HG02943 (cell line): ENCODE results near the gene WRNIP1.

Source experiments
- ATAC-seq: cut with Tn5 transposase; IDR thresholded peaks from one replicate; pipeline ENCODE4 v1.9.1; 2021; ENCODE audit warnings: mild to moderate bottlenecking, low read depth, moderate library complexity; ENCODE audit not compliant: unreplicated experiment

Gene WRNIP1

GRCh38 chr6:2802521-2803060 is 37.4 kb downstream of the WRNIP1 start:
- ATAC-seq: no peak

GRCh38 chr6:2803731-2804429 is 38.7 kb downstream of the WRNIP1 start:
- no peak for ATAC-seq

- no peak for ATAC-seq
Measured at GRCh38 chr6:2804516-2804915, 39.3 kb downstream of the WRNIP1 start.

- ATAC-seq: no peak
Measured at GRCh38 chr6:2805031-2805430, 39.8 kb downstream of the WRNIP1 start.

- no peak for ATAC-seq
Measured at GRCh38 chr6:2806644-2807043, 41.5 kb downstream of the WRNIP1 start.

- ATAC-seq: no peak
Measured at GRCh38 chr6:2807342-2808090, 42.3 kb downstream of the WRNIP1 start.

GRCh38 chr6:2809015-2809414 is 43.8 kb downstream of the WRNIP1 start:
- no peak for ATAC-seq

GRCh38 chr6:2810092-2810671 is 45.0 kb downstream of the WRNIP1 start:
- ATAC-seq: no peak

GRCh38 chr6:2812695-2813094 is 47.5 kb downstream of the WRNIP1 start:
- ATAC-seq: no peak

- ATAC-seq: no peak
Measured at GRCh38 chr6:2816158-2816557, 51.0 kb downstream of the WRNIP1 start.

GRCh38 chr6:2817903-2818443 is 52.8 kb downstream of the WRNIP1 start:
- ATAC-seq: no peak

GRCh38 chr6:2818593-2818992 is 53.4 kb downstream of the WRNIP1 start:
- ATAC-seq: no peak

- no peak for ATAC-seq
Measured at GRCh38 chr6:2819115-2819514, 53.9 kb downstream of the WRNIP1 start.

- ATAC-seq: no peak
Measured at GRCh38 chr6:2819978-2820377, 54.8 kb downstream of the WRNIP1 start.

- ATAC-seq: no peak
Measured at GRCh38 chr6:2820415-2820814, 55.2 kb downstream of the WRNIP1 start.

- ATAC-seq: no peak
Measured at GRCh38 chr6:2821554-2821953, 56.4 kb downstream of the WRNIP1 start.

- ATAC-seq: no peak
Measured at GRCh38 chr6:2823104-2823850, 58.1 kb downstream of the WRNIP1 start.

GRCh38 chr6:2826131-2826530 is 60.9 kb downstream of the WRNIP1 start:
- ATAC-seq: no peak

- ATAC-seq: no peak
Measured at GRCh38 chr6:2827142-2827541, 61.9 kb downstream of the WRNIP1 start.

GRCh38 chr6:2828629-2829028 is 63.4 kb downstream of the WRNIP1 start:
- ATAC-seq: no peak
